Activated CD8-positive, alpha-beta memory T cell treated with anti-CD3 and anti-CD28 coated beads, Interleukin-2, amount 50 U/mL, for 1 hour (primary cell): Measurements from ENCODE around the gene FHL3.

Source experiments
- DNase-seq: peaks from one replicate; pipeline ENCODE4 v3.0.0-alpha.2; 2020; ENCODE audit errors: extremely low read depth

The FHL3 gene

GRCh38 chr1:38005195-38006007 is at the start of gene FHL3:
Gene FHL3 (minus strand): TSS chr1:38005514. CDS start chr1:37999412, 6,102 bp downstream.
- DNase-seq, result no peak

DNA sequence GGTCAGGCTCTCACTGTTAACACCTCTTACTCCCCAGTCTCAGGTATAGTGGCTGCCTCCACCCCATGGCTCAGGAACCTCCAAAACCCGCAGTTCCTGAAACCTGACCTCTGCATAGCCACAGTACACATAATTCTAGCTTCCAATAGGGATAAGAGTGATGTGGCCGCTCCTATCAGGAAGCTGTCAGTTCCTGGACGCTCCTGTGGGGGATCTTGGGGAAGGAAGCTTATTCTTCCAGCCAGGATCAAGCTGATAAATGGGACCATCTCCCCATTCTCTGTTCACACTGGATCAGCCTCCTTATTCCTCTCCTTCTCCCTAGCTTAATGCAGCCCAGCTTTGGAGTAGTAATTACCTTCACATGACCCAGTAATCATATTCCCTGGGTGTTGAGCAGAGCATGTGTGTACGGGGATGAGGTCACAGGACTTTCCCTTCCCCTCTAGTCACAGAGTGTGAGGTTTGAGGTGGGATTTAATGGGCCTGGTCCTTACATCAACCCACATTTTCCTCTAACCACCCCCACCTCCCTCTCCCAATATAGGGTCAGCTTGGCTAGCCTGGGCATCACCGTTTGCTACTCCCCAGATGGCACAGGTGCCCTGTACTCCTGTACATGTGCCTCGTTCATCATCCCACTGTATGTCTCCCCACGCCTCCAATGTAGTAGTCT is 48.2 kb upstream of the FHL3 start:
- no peak for DNase-seq

- no peak for DNase-seq
These were observed 47.6 kb upstream of the FHL3 start for GRCh38 chr1:38052750-38053415.

GRCh38 chr1:38051079-38051543 is 45.8 kb upstream of the FHL3 start:
- DNase-seq, result no peak

DNA sequence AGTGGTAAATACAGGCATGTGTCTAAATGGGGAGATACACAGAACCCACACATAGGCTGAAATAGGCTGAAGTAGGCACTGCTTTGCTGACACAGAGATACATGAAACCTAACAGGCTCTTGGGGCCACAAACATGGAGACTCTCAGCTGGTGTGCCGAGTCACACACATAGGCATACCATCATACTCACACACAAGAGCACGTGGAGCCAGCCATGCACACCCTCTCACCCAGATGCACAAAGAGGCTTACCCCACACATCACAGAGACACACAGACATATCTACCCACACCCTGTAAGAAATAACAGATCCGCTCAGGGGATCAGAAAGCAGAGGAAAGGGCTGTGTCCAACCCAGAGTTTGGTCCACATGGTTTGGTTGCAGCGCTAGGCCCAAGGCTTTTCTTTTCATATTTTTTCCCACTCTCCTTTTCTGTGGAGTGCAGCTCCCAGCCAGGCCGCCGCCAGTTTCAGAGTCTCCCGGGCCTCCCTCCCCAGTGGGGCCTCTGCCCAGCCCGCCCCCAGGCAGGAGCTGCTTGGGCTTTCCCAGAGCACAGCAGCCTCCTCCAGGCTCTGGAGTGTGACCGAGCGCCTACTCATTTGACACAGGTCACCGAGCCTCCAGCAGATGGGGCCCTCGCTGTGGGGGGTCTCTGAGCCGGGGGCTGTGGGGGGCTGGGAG is 45.2 kb upstream of the FHL3 start:
- DNase-seq, result no peak

DNA sequence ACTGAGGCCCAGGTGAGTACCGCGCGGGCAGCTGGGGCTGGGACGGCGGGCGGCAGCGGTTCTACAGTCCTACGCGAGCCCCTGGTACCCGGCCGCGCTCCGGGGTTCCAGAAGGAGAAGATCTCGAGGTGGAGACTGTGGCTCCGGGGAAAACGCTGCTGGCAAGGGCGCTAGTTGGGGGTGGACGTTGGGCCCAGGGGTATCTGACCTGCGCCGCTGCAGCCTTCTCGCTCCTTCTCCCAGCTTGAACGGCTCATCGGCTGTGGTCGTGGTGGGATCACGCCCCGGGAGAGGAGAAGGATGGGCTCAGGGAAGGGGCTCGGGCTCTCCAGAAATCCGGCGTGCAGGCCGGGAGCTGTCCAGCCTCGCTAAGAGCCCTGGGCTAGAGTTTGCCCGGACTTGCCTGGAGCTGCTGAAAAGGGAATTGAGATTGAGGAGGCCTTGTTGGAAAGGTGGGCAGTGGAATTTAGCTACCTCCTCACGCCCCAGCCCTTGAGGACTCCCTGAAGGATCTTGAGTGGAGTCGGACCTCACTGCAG is 42.4 kb upstream of the FHL3 start:
- no peak for DNase-seq

- DNase-seq, result peak; percentile 47
These were observed 41.7 kb upstream of the FHL3 start for GRCh38 chr1:38046884-38047602.

DNA sequence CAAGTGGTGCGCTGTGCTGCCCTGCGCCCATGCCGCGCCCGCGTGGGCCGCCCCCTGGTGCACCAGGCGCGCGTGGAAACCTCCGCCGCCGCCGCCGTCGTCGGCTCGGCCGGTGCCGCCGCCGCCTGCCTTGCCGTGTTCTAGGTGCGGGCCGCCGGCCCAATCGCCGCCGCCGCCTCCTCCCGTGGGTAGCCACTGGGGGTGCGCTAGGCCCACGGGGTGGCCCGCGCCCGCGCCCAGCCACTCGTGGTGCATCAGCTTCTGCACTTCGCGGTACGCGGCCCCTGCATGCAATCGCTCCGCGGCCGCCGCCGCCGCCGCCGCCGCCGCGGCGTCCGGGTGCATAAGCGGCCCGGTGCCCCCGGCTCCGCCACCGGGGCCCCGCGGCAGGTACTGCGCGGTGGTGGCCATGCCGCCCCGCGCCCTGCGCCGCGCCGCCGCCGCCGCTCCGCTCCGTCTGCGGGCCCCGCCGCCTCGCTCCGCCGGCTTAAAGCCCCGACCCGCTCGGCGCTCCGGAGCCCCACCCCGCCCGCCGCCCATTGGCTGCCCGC is 41.1 kb upstream of the FHL3 start, which contains the start of gene POU3F1:
Gene POU3F1, minus strand, starts transcription at position 461 of the 551 bp plus-strand sequence. Its CDS starts 50 bp downstream, at position 411.
- DNase-seq, result no peak

- no peak for DNase-seq
These were observed 40.4 kb upstream of the FHL3 start for GRCh38 chr1:38045401-38046332.

DNA sequence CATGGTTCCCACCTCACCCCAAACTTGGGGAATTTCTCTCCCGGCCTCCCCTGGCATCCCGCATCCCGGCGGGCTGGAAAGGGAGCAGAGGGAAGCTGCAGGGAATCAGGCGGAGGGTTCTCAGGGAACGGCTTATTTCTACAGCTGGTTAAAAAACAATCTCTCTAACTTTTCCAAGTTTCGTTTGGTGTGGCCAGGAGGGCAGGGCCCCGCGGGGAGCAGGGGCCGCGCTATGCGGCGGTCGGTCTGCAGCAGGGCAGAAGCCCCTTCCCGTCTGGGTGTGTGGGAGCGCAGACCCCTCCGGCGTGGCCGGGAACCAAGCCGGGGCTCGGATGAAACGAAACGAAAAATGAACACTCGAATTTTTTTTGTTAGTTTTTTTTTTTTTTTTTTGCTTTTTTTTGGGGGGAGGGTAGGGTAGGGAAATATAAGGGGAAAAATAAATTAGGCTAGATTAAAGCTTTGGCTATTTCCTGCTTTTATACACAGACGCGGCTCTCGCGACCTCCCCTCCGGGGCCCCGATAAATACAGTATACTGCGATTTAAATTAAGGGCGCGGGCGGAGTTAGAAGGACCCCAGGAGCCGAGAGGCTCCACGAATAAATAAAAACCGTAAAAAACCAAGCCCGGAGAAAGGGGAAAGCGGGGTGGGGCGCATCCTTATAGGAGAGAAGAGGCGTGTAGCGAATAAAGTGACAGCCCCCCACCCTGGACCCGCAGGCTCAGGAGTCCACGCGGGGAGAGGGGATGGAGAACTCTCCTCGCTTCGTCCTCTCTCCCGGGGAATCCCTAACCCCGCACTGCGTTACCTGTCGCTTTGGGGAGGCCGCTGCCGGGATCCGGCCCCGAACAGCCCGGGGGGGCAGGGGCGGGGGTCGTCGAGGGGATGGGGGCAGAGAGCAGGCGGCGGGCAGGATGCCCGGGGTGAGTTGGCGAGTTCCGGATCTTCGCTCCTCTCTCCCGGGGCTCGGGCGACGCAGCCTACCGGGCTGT is 39.2 kb upstream of the FHL3 start:
- no peak for DNase-seq

GRCh38 chr1:38043036-38043747 is 37.9 kb upstream of the FHL3 start:
- no peak for DNase-seq

GRCh38 chr1:38041936-38042834 is 36.9 kb upstream of the FHL3 start:
- no peak for DNase-seq

GRCh38 chr1:38039331-38040088 is 34.2 kb upstream of the FHL3 start:
- no peak for DNase-seq

DNA sequence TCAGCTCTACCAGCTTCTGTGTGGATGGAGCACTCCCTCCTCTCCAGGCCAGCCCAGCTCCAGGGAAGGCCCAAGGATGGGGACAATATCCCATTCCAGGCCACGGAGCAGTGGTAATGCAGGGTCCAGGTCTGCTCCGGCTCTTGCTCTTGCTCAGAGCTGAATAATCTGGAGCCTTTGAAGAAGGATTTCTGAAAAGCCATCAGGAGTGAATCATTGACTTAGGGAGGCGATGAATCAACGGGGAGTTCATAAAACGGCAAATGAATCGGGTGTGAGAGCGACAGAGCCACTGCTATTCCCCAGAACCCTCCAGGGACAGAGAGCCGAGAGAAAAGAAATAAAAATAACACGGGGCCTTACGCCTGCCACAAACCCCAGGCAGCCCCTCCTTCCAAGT is 33.5 kb upstream of the FHL3 start:
- no peak for DNase-seq

GRCh38 chr1:38037221-38037939 is 32.1 kb upstream of the FHL3 start:
- no peak for DNase-seq
